ENCODE measurements around the gene C5orf63. TPM values are rescaled to one million over a fixed set of nuclear protein-coding genes. Genes with fewer than 3 reads are reported as not detected.

The C5orf63 gene
- total and polyA plus RNA-seq, 2 of the 13 experiments (the other 11 are each of a cell fraction or from before 2014, with no cell fraction given), result 7.9 to 8.8 TPM

- H3K27me3 ChIP-seq (ENCODE audit: control insufficient read depth in 1 of 2, insufficient read depth in 2 of 2, low read length in 2 of 2), result no peaks in the 10 kb centered on the region; a peak in 1 of 5 replicates
- in situ Hi-C loops (cut with HindIII; ENCODE audit: extremely low pct_ligation_motif_present, low pct_unique_long_range_greater_than_20kb) (no loop called here), intact Hi-C loops (cut with micrococcal nuclease; ENCODE audit: unreplicated experiment) (no loop called here)
- ATAC-seq (no peak), FAIRE-seq (no peak), DNase-seq (ENCODE audit: low spot score) (no peak)
- H2AFZ ChIP-seq (ENCODE audit: low read length), result no peak overlapping the region
- POLR2A ChIA-PET, result no interaction called here
- peaks cover 14% of the 10 kb centered on the region for H3K4me1 ChIP-seq (ENCODE audit: insufficient read depth, low read length)
- TF ChIP-seq EED (CRISPR knock-in tag; IDR thresholded peaks at IDR 0.05) (no peak), ZNF772 (CRISPR knock-in tag; IDR thresholded peaks at IDR 0.05) (no peak), MYNN (CRISPR knock-in tag; IDR thresholded peaks at IDR 0.05; ENCODE audit: low read depth) (no peak), CCDC6 (CRISPR knock-in tag; IDR thresholded peaks at IDR 0.05) (no peak), MXD1 (CRISPR knock-in tag; IDR thresholded peaks at IDR 0.05) (no peak), ZFP41 (CRISPR knock-in tag; IDR thresholded peaks at IDR 0.05; ENCODE audit: borderline replicate concordance) (no peak), EEA1 (CRISPR knock-in tag; IDR thresholded peaks at IDR 0.05; ENCODE audit: borderline replicate concordance) (no peak), E2F1 (CRISPR knock-in tag; IDR thresholded peaks at IDR 0.05) (no peak), SIN3B (IDR thresholded peaks at IDR 0.05; ENCODE audit: low read length) (no peak), TCF7L2 (IDR thresholded peaks at IDR 0.05; ENCODE audit: low read depth, low read length) (no peak), HMGA1 (CRISPR knock-in tag; conservative IDR thresholded peaks at IDR 0.05) (no peak), SNAPC5 (CRISPR knock-in tag; IDR thresholded peaks at IDR 0.05; ENCODE audit: borderline replicate concordance) (no peak), NCOR1 (IDR thresholded peaks at IDR 0.05; ENCODE audit: borderline replicate concordance, low read length) (no peak), ZSCAN30 (CRISPR knock-in tag; IDR thresholded peaks at IDR 0.05) (no peak), ZNF256 (CRISPR knock-in tag; conservative IDR thresholded peaks at IDR 0.05) (no peak), ZNF30 (CRISPR knock-in tag; IDR thresholded peaks at IDR 0.05) (no peak), DRAP1 (CRISPR knock-in tag; IDR thresholded peaks at IDR 0.05) (no peak), RERE (CRISPR knock-in tag; IDR thresholded peaks at IDR 0.05; ENCODE audit: low read depth) (no peak), NFE2L2 (IDR thresholded peaks at IDR 0.05; ENCODE audit: low read length) (no peak), ZFP36 (IDR thresholded peaks at IDR 0.05; ENCODE audit: borderline replicate concordance, low read depth, low read length, partially characterized antibody) (no peak)
- CTCF ChIA-PET (ENCODE audit: low intra/inter-chr PET ratio, low total read pairs), result no interaction called here
- no peaks in the 10 kb centered on the region for H3K36me3 ChIP-seq (replicated peaks in 1 of 2; ENCODE audit: control insufficient read depth in 1 of 2, insufficient read depth in 2 of 2, low read length in 2 of 2)
- H3K9ac ChIP-seq (ENCODE audit: insufficient read depth, low read depth, low read length), result no peak overlapping the region
- BruUV-seq (replicated peaks), result no TSS peak
- no peaks in the 10 kb centered on the region for H3K9me3 ChIP-seq (ENCODE audit: low read length)
- no peak overlapping the region for H3K4me3 ChIP-seq (replicated peaks in 1 of 3; ENCODE audit: insufficient read depth in 1 of 3, low read depth in 2 of 3, low read length in 3 of 3)
- H4K20me1 ChIP-seq (ENCODE audit: insufficient read depth, low read length), result no peaks in the 10 kb centered on the region
- no peak overlapping the region for H3K27ac ChIP-seq (ENCODE audit: extremely low read length, insufficient read depth, low read length)
- no peak overlapping the region for H3K4me2 ChIP-seq (ENCODE audit: low read depth, low read length)
- H3K79me2 ChIP-seq (ENCODE audit: insufficient read depth, low read length), result no peaks in the 10 kb centered on the region
Observed at GRCh38 chr5:127101935-127102334, 28.6 kb upstream of the C5orf63 start.
